Astrocyte of the spinal cord (primary cell): ENCODE measurements around the gene TMEM269.

Source experiments
- DNase-seq: peaks from one replicate; pipeline ENCODE4 v3.0.0; 2011; ENCODE audit warnings: low read depth, low spot score
- H3K4me3 ChIP-seq: 2 replicates; pipeline ENCODE4 v1.5.1; 2011; ENCODE audit warnings: low read depth, mild to moderate bottlenecking, low read length, moderate library complexity
- CTCF ChIP-seq: IDR thresholded peaks from 2 replicates; pipeline ENCODE4 v1.5.1; 2012; ENCODE audit warnings: low read depth, mild to moderate bottlenecking, low read length, inconsistent platforms
- in situ Hi-C: cut with HindIII; loops from 2 replicates; pipeline ENCODE4 v1.10.0; 2017; ENCODE audit warnings: low sequenced_read_pairs

Gene TMEM269

GRCh38 chr1:42835422-42835821 lies 50.6 kb downstream of the TMEM269 start:
- no peak for TF ChIP-seq CTCF
- DNase-seq: no peak
- in situ Hi-C loops: no loop called here
- H3K4me3 ChIP-seq: no peak overlapping the region

GRCh38 chr1:42837709-42838108 lies 52.9 kb downstream of the TMEM269 start:
- TF ChIP-seq CTCF: no peak
- H3K4me3 ChIP-seq: no peak overlapping the region
- in situ Hi-C loops: no loop called here
- DNase-seq: no peak

GRCh38 chr1:42838482-42839190 lies 53.8 kb downstream of the TMEM269 start:
- in situ Hi-C loops: no loop called here
- H3K4me3 ChIP-seq: no peak overlapping the region
- no peak for TF ChIP-seq CTCF
- DNase-seq: no peak

GRCh38 chr1:42841010-42841409 lies 56.2 kb downstream of the TMEM269 start:
- no peak overlapping the region for H3K4me3 ChIP-seq
- DNase-seq: no peak
- TF ChIP-seq CTCF: no peak
- in situ Hi-C loops: no loop called here

- H3K4me3 ChIP-seq: no peak overlapping the region
- in situ Hi-C loops: no loop called here
- no peak for DNase-seq
- no peak for TF ChIP-seq CTCF
Measured at GRCh38 chr1:42841440-42842147, 56.8 kb downstream of the TMEM269 start.

- no peak overlapping the region for H3K4me3 ChIP-seq
- no peak for TF ChIP-seq CTCF
- in situ Hi-C loops: no loop called here
- DNase-seq: no peak
Measured at GRCh38 chr1:42844592-42845140, 59.9 kb downstream of the TMEM269 start.
